Mesangial cell (primary cell): ENCODE results near the gene TMIGD1. TPM values are rescaled to one million over a fixed set of nuclear protein-coding genes. Genes with fewer than 3 reads are reported as not detected.

Experiments
- total RNA-seq: library from RNA; depleted of rRNA; stranded (reverse); fragments of >200 nt; gene quantifications from 2 replicates; pipeline ENCODE4 v1.2.3, GENCODE V29; 2015

The TMIGD1 gene, protein sequence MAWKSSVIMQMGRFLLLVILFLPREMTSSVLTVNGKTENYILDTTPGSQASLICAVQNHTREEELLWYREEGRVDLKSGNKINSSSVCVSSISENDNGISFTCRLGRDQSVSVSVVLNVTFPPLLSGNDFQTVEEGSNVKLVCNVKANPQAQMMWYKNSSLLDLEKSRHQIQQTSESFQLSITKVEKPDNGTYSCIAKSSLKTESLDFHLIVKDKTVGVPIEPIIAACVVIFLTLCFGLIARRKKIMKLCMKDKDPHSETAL
- total RNA-seq, result not detected in 2 replicates

DNA sequence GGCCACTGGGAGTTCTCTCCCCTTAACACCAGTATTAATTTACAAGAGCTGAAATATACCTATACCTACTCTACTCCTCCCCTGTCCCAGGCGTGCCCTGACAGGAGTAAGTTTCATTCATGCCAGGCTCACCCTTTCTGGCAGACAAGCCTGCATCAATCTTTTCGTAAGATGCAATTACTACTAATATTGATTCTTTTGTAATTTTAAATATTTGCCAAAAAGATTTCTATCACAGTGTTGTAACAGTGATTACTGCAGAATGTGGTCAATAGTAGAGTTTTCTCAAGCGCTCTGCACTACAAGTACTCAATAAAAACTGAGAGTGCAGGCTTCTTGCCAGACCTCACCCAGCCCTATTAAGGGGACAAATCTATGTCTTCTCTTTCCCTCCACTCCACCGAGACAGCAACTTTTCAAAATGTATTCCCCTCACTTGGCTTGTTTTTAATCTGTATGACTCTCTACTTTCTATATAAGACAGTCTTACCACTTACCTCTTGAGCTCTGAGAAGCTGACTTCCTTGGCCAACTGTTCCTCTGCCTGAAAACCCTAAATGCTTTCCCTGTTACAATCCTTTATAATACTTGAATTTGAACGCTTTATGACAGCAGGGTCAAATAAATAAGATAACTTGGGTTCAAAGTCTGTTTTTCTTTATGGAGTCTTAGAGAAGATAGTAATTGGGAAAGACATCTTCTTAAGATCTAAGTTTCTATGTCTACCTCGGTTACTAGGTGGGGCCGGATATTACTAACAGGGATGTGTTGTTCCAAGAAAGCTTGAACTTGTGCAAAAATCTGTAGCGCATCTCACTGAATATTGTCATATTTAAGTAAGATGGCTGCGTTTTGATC is at the start of gene TMIGD1:
Gene TMIGD1, minus strand, starts transcription at position 555 of the 858 bp plus-strand sequence. CDS start 1,924 bp downstream, outside the sequence.

GRCh38 chr17:30378825-30379302 is 45.0 kb upstream of the TMIGD1 start, which contains the start of gene CPD:
TSS of gene CPD (plus strand) at chr17:30378927. CDS start at chr17:30378981, 54 bp downstream.

GRCh38 chr17:30291543-30292285 is 42.1 kb downstream of the TMIGD1 start, which contains the start of gene BLMH:
TSS of gene BLMH (minus strand) at chr17:30291944. CDS start at chr17:30291819, 125 bp downstream.

Other genes with a start within 250 kb of the TMIGD1 start
- gene NSRP1, start 217.2 kb downstream of the TMIGD1 start, total RNA-seq, result 3.4 and 4.6 TPM in 2 replicates
- gene SLC6A4, start 98.4 kb downstream of the TMIGD1 start, total RNA-seq, result under 0.01 TPM in 1 of 2 replicates, not detected in the other
- gene BLMH, start 42.1 kb downstream of the TMIGD1 start, total RNA-seq, result 26.1 and 28.5 TPM in 2 replicates
- gene CPD, start 44.9 kb upstream of the TMIGD1 start, total RNA-seq, result 31.0 and 169 TPM in 2 replicates
- 22.4 and 28.0 TPM in 2 replicates for gene GOSR1, start 143.4 kb upstream of the TMIGD1 start, total RNA-seq